ENCODE data around the gene ZNF532. TPM values are rescaled to one million over a fixed set of nuclear protein-coding genes. Genes with fewer than 3 reads are reported as not detected.

Gene ZNF532
- polyA plus RNA-seq, 3 donors, result 0.76 to 18.5 (median 1.7) TPM

GRCh38 chr18:59001166-59001565, 136.5 kb downstream of the ZNF532 start:
- WGBS (ENCODE audit: insufficient coverage), result 100% methylated on average over 1 of the region's 3 CpGs
- no peaks in the 10 kb centered on the region for H3K36me3 ChIP-seq (replicated peaks in 1 of 2; ENCODE audit: control insufficient read depth in 1 of 2, insufficient read depth in 2 of 2, low read length in 2 of 2)
- Mint-ChIP-seq H3K9me3 (peaks cover 0 to 8% (median 0%) of the 10 kb centered on the region in 7 donors), H3K4me3 (no peak overlapping the region), H3K27me3 (ENCODE audit: low read depth in 3 of 3) (peaks cover 0 to 4% (median 0%) of the 10 kb centered on the region in 3 donors), H3K36me3 (no peaks in the 10 kb centered on the region), H3K27ac (no peak overlapping the region), H3K4me1 (no peaks in the 10 kb centered on the region)
- no peaks in the 10 kb centered on the region for H3K9me3 ChIP-seq (replicated peaks in 1 of 2; ENCODE audit: control insufficient read depth in 1 of 2, insufficient read depth in 1 of 2, low read length in 2 of 2)
- H3K27ac ChIP-seq (ENCODE audit: low read depth in 1 of 2, low read length in 2 of 2), result no peak overlapping the region
- no peaks in the 10 kb centered on the region for H3K79me2 ChIP-seq (ENCODE audit: insufficient read depth, low read length)
- no peaks in the 10 kb centered on the region for H3K4me1 ChIP-seq (ENCODE audit: control insufficient read depth in 1 of 2, insufficient read depth in 2 of 2, low read length in 2 of 2)
- intact Hi-C loops (cut with micrococcal nuclease), result no loop called here
- H2AFZ ChIP-seq (ENCODE audit: insufficient read depth, low read depth, low read length, poor library complexity, severe bottlenecking), result no peak overlapping the region
- no peak overlapping the region for H3K4me2 ChIP-seq (replicated peaks; ENCODE audit: extremely low read depth, low read length, poor library complexity, severe bottlenecking)
- H3K4me3 ChIP-seq (replicated peaks in 1 of 3; ENCODE audit: low read depth in 2 of 3, low read length in 3 of 3), result no peak overlapping the region
- DNase-seq, result no peak
- no peak for TF ChIP-seq CTCF (IDR thresholded peaks at IDR 0.05)
- no peaks in the 10 kb centered on the region for H3K27me3 ChIP-seq (ENCODE audit: control insufficient read depth in 2 of 2, insufficient read depth in 2 of 2, low read length in 2 of 2)
- no peaks in the 10 kb centered on the region for H4K20me1 ChIP-seq (ENCODE audit: insufficient read depth, low read length)
- H3K9ac ChIP-seq (ENCODE audit: insufficient read depth, low read length, poor library complexity, severe bottlenecking), result no peak overlapping the region

- no peaks in the 10 kb centered on the region for H3K79me2 ChIP-seq (ENCODE audit: insufficient read depth, low read length)
- Mint-ChIP-seq H3K27ac (no peak overlapping the region), H3K27me3 (ENCODE audit: low read depth in 3 of 3) (peaks cover 0 to 6% (median 0%) of the 10 kb centered on the region in 3 donors), H3K4me1 (no peaks in the 10 kb centered on the region), H3K36me3 (no peaks in the 10 kb centered on the region), H3K4me3 (no peak overlapping the region), H3K9me3 (peaks cover 0 to 8% (median 0%) of the 10 kb centered on the region in 7 donors)
- intact Hi-C loops (cut with micrococcal nuclease), result no loop called here
- H4K20me1 ChIP-seq (ENCODE audit: insufficient read depth, low read length), result no peaks in the 10 kb centered on the region
- no peaks in the 10 kb centered on the region for H3K4me1 ChIP-seq (ENCODE audit: control insufficient read depth in 1 of 2, insufficient read depth in 2 of 2, low read length in 2 of 2)
- no peaks in the 10 kb centered on the region for H3K9me3 ChIP-seq (replicated peaks in 1 of 2; ENCODE audit: control insufficient read depth in 1 of 2, insufficient read depth in 1 of 2, low read length in 2 of 2)
- no peak for DNase-seq
- no peaks in the 10 kb centered on the region for H3K36me3 ChIP-seq (replicated peaks in 1 of 2; ENCODE audit: control insufficient read depth in 1 of 2, insufficient read depth in 2 of 2, low read length in 2 of 2)
- no peak overlapping the region for H2AFZ ChIP-seq (ENCODE audit: insufficient read depth, low read depth, low read length, poor library complexity, severe bottlenecking)
- no peak overlapping the region for H3K27ac ChIP-seq (ENCODE audit: low read depth in 1 of 2, low read length in 2 of 2)
- 90% methylated on average over 3 of the region's 3 CpGs for WGBS (ENCODE audit: insufficient coverage)
- H3K4me3 ChIP-seq (replicated peaks in 1 of 3; ENCODE audit: low read depth in 2 of 3, low read length in 3 of 3), result no peak overlapping the region
- no peak for TF ChIP-seq CTCF (IDR thresholded peaks at IDR 0.05)
- H3K9ac ChIP-seq (ENCODE audit: insufficient read depth, low read length, poor library complexity, severe bottlenecking), result no peak overlapping the region
- no peaks in the 10 kb centered on the region for H3K27me3 ChIP-seq (ENCODE audit: control insufficient read depth in 2 of 2, insufficient read depth in 2 of 2, low read length in 2 of 2)
- no peak overlapping the region for H3K4me2 ChIP-seq (replicated peaks; ENCODE audit: extremely low read depth, low read length, poor library complexity, severe bottlenecking)
Measured at GRCh38 chr18:59001721-59002120, 137.0 kb downstream of the ZNF532 start.

Data from CD14-positive monocyte (primary cell).